ENCODE data around the gene AKT3.

The AKT3 gene

DNA sequence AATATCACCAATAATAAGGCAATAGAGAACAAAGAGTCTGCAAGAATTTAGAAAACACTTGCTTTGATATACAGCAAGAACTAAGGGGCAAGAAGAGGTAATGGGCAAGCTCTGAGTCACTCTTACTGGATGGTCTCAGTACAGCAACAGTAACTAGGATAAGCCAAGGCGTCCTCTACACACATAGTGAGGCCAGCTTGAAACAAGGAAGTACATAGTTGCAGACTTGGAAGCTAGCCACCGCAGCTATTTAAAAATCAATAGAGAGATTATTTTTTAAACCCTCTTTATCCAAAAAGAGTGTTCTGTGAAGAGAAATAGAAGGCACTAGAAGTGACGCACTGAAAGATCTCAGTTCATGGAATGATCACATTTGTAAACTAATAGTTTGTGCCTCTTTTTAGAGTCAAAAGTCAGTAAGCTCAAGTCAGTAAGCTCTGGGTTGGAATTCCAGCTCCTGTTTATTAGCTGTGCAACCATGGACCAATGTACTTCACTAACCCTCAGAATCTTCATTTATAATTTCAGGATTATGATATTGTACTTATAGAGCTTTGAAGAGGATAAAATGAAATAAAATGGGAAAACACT, 118.6 kb downstream of the AKT3 start:
- peak; percentile 59 for DNase-seq (ENCODE audit: low read depth)

GRCh38 chr1:243730487-243731150, 119.4 kb downstream of the AKT3 start:
- no peak for DNase-seq (ENCODE audit: low read depth)

GRCh38 chr1:243729956-243730355, 120.1 kb downstream of the AKT3 start:
- no peak for DNase-seq (ENCODE audit: low read depth)

DNA sequence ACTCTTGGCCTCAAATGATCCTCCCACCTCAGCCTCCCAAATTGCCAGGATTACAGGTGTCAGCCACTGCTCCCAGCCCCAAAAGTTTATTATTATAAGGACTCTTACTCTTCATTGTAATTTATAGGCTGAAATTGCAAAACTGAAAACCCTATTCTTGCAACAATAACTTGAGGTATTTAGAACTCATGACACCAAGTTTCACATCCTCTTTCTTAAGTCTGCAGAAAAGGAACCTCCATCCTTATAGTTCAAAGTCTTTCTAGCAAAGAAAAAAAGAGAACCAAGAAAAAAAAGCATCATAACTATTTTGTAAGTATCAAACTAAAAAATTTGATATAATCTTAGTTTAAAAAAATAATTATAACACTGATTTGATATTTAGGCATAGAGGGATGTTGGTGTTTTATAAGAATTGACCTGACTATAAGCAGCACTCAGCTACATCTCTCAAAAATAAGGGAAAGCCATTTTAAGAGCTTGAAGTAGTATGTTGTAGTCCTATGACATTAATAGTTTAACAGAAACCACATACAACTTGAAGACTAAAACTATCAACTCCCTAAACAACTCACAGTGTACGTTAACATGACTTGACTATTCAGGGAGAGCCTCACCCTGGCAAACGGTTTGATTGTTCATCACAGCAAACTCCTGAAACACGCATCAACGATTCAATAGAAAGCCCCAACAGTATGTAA, 122.4 kb downstream of the AKT3 start:
- no peak for DNase-seq (ENCODE audit: low read depth)

GRCh38 chr1:243726806-243727502, 123.1 kb downstream of the AKT3 start:
- no peak for DNase-seq (ENCODE audit: low read depth)

DNA sequence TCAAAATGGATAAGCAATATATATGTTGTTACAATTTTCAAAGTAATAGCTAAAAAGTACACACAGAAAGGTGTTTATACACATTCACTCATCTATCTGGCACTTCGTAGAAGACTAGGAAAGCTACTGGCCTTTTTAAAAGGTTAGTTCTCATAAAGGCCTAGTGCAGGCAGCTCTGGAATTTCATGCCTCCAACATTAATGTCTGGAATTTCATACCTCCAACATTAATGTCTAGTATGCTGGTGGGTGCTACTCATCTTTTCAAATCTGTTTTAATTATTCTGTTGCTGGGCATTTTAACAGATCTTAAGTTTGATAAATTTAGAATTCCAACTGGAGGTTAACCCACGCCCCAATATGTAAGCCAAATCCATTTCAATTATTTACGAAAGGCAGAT, 124.2 kb downstream of the AKT3 start:
- DNase-seq (ENCODE audit: low read depth) = no peak

GRCh38 chr1:243725075-243725474, 125.0 kb downstream of the AKT3 start:
- no peak for DNase-seq (ENCODE audit: low read depth)

DNA sequence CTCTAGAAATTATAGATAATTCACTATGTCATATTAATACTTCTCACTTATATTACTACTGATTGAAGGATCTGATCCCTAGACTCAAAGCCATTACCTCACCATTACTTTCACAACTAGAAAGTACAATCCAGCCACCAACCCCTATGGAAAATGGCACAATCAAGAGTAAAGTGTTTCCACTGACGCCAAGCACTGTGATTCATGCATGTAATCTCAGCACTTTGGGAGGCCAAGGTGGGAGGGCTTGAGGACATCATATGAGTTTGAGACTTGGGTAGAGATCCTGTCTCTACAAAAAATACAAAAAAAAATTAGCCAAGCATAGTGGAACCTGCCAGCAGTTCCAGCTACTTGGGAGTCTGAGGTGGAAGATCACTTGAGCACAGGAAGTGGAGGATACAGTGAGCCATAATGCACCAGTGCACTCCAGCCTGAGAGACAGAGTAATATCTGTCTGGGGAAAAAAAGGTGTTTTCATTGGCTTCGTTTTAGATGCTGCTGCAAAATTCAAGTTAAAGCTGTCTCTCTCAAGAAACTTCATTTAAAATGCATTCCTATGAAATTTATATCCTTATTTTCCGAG, 126.5 kb downstream of the AKT3 start:
- DNase-seq (ENCODE audit: low read depth) = no peak

DNA sequence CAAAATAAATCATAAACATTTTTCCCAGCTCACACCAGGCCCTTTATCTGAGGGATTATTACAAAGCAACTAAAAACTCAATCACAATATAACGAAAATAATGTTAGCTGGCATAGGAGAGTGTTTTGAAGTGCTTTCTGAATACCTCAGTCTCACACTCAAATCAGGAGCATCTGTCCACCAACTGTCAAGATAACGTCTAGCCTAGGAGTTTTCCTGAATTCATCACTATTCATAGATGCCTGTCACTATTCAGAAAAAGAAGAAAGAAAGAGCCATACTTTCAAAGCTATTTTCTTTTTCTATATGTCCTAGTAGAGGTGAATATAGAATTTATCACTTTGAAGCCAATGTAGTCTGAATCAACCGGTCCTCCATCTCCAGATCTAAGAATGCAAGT, 127.0 kb downstream of the AKT3 start:
- no peak for DNase-seq (ENCODE audit: low read depth)

DNA sequence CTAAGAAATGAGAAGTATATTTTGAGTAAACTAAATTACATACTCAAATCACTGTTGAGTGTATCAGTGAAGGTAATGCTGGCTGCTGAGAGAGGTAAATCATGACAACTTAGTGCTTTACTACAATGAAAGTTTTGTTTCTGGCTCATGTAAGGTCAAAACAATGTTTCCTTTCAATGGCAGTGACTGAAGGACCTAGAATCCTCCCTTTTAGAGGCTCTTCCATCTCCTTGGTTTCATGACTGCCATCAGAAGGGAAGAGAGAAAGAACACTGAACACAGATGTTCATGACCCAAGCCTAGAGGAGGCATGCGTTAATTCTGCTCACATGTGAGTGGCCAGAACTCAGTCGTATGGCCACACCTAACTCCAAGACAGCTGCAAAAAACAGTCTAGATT, 130.6 kb downstream of the AKT3 start:
- no peak for DNase-seq (ENCODE audit: low read depth)

- DNase-seq (ENCODE audit: low read depth) = peak; percentile 54
Measured at GRCh38 chr1:243718893-243719292, 131.2 kb downstream of the AKT3 start.

DNA sequence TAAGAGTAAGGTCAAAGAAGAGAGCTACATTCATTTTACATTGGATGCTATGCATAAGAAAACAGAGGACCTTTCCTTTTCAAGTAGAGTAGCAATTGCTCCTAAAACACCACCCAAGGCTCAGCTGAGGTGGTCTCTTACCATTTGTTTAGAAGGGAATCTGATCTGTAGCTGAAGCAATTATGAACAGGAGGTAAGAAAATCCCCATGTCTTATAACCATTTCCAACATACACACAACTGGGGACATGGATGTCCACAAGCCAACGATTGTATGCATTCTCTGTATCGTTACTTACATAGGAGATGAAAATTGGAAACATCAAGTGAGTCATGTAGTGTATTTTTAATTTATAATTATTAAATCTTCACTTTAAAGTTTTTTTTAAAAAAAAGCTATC, 132.0 kb downstream of the AKT3 start:
- DNase-seq (ENCODE audit: low read depth) = no peak

DNA sequence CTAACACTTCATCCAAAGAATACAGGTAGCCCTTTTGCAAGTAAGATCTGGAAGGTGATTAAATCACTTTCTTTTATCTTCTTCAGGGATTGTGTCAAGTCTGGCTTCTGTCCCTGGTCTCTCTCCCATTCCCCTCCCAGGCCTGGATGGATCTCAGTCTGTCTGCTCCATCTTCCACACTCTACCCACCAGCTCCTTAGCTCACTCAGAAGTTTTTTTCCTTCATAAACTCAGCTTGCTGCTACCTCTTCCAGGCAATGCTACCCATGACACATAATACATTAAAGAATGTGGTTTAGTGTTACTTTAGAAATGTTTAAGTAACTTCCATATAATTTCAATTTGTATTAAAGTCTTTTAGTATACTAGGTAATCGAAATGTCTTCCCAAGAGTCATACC, 133.1 kb downstream of the AKT3 start:
- DNase-seq (ENCODE audit: low read depth) = no peak

- no peak for DNase-seq (ENCODE audit: low read depth)
Measured at GRCh38 chr1:243715285-243715684, 134.8 kb downstream of the AKT3 start.

GRCh38 chr1:243713470-243714186, 136.4 kb downstream of the AKT3 start:
- DNase-seq (ENCODE audit: low read depth) = no peak

GRCh38 chr1:243712941-243713340, 137.1 kb downstream of the AKT3 start:
- no peak for DNase-seq (ENCODE audit: low read depth)

- no peak for DNase-seq (ENCODE audit: low read depth)
Measured at GRCh38 chr1:243712242-243712641, 137.8 kb downstream of the AKT3 start.

DNA sequence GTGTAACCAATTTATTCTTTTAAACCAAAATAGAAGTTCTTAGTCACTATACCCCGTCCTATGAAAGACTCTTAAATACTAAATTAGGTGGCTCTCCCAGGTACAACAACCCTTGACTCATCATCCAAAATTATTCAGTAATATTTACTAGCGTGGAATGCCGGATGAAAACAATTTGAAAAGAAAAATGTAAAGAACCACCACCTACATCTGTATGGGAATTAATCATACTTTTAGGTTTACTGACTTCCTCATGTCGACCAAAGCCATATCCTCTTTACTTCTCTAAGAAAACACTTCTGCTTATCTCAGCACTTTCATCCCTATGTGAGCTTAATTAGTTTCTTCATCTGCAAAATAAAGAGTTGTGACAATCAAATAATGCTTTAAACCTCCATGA, 139.6 kb downstream of the AKT3 start:
- no peak for DNase-seq (ENCODE audit: low read depth)

DNA sequence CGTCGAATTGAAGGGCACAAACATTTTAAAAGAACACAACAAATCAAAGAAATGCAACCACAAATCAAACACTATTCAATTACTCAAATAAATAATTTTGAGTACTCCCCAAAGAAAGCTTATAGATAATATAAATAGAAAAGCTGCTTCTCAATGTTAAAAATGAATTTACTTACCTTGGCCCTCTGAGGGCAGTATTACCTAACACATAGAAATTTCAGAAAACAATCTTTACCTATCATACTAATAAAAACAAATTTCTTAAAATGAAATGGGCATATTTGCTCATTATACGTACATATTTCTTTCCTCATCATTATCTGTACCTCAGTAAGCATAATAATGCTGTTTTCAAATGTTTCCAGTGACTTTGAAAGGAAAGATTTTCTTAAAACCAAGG, 141.8 kb downstream of the AKT3 start:
- DNase-seq (ENCODE audit: low read depth) = no peak

GRCh38 chr1:243706563-243706962, 143.5 kb downstream of the AKT3 start:
- no peak for DNase-seq (ENCODE audit: low read depth)

DNA sequence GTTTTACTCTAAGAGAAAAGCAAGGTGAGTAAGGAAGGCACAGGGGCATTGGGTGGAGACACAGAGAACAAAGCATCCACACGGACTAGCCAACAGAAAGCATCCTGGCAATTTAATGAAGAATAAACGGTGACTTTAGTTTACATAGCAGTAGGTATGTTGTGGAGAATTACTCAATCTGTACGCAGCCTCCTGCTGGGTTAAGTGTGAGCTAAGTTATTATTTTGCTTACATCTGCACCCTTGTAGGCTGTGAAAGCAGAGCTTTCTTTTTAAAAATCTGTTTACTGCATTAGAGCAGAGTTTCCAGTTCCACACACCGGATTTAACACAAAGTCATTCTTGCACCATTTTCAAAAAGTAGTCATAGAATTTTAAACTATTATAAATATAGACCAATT, 144.5 kb downstream of the AKT3 start:
- no peak for DNase-seq (ENCODE audit: low read depth)

GRCh38 chr1:243701872-243702271, 148.2 kb downstream of the AKT3 start:
- DNase-seq (ENCODE audit: low read depth) = no peak

All from non-pigmented ciliary epithelial cell (primary cell).